Measurements from ENCODE around the gene MGAT5B.

DNA sequence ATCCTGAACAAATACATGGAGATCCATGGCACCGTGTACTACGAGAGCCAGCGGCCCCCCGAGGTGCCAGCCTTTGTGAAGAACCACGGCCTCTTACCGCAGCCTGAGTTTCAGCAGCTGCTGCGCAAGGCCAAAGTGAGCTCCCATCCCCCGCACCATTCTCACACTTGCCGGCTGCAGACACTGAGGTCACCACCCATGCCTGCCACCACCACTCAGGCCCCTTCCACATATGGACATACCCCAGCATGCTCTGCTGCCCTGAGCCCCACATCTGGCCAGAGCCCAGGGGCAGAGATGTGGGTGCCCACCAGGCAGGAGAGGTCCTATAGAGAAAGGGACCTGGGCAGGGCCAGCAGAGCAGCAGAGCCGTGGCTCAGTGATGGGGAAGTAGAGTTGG lies 69.8 kb downstream of the MGAT5B start:
- TF ChIP-seq, protein P1, sequence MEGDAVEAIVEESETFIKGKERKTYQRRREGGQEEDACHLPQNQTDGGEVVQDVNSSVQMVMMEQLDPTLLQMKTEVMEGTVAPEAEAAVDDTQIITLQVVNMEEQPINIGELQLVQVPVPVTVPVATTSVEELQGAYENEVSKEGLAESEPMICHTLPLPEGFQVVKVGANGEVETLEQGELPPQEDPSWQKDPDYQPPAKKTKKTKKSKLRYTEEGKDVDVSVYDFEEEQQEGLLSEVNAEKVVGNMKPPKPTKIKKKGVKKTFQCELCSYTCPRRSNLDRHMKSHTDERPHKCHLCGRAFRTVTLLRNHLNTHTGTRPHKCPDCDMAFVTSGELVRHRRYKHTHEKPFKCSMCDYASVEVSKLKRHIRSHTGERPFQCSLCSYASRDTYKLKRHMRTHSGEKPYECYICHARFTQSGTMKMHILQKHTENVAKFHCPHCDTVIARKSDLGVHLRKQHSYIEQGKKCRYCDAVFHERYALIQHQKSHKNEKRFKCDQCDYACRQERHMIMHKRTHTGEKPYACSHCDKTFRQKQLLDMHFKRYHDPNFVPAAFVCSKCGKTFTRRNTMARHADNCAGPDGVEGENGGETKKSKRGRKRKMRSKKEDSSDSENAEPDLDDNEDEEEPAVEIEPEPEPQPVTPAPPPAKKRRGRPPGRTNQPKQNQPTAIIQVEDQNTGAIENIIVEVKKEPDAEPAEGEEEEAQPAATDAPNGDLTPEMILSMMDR (IDR thresholded peaks at IDR 0.05) = no peak
- TF ChIP-seq POLR2A (IDR thresholded peaks at IDR 0.05) = no peak

Measured in tibial nerve (tissue), 3 donors.